ENCODE data around the gene UBE2K.

The UBE2K gene

DNA sequence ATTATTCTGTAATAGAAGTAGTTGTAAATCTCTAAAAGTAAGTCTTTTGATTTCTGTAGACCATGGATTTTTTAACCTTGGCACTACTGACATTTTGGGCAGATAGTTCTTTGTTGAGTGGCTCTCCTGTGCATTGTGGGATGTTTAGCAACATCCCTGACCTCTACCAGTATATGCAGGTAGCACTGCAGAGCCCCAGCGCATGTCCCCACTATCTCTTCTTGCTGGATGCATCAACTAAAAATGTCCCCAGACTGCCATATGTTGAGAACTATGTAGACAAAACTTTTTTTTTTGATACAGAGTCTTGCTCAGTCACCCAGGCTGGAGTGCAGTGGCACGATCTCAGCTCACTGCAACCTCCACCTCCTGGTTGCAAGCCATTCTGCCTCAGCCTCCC lies 4.8 kb downstream of the UBE2K start:
- Histone ChIP-seq H3K4me1 (ENCODE audit: control insufficient read depth, insufficient read depth, low read length) (no peaks in the 10 kb centered on the region; the same call in 1 of the 2 replicates), H3K9me3 (ENCODE audit: control insufficient read depth, insufficient read depth, low read depth, low read length) (no peaks in the 10 kb centered on the region), H3K36me3 (ENCODE audit: control insufficient read depth in 2 of 2, insufficient read depth in 1 of 2, low read length in 2 of 2) (peaks cover 8% of the 10 kb centered on the region in 2 experiments; a peak in 2 of 3 replicates), H3K27ac (ENCODE audit: extremely low read depth, low read depth, low read length) (no peak overlapping the region), H3K4me3 (ENCODE audit: low read depth, low read length) (no peak overlapping the region)
- ChIA-PET CTCF (no interaction called here), POLR2A (no interaction called here)
- TF ChIP-seq, protein P1, sequence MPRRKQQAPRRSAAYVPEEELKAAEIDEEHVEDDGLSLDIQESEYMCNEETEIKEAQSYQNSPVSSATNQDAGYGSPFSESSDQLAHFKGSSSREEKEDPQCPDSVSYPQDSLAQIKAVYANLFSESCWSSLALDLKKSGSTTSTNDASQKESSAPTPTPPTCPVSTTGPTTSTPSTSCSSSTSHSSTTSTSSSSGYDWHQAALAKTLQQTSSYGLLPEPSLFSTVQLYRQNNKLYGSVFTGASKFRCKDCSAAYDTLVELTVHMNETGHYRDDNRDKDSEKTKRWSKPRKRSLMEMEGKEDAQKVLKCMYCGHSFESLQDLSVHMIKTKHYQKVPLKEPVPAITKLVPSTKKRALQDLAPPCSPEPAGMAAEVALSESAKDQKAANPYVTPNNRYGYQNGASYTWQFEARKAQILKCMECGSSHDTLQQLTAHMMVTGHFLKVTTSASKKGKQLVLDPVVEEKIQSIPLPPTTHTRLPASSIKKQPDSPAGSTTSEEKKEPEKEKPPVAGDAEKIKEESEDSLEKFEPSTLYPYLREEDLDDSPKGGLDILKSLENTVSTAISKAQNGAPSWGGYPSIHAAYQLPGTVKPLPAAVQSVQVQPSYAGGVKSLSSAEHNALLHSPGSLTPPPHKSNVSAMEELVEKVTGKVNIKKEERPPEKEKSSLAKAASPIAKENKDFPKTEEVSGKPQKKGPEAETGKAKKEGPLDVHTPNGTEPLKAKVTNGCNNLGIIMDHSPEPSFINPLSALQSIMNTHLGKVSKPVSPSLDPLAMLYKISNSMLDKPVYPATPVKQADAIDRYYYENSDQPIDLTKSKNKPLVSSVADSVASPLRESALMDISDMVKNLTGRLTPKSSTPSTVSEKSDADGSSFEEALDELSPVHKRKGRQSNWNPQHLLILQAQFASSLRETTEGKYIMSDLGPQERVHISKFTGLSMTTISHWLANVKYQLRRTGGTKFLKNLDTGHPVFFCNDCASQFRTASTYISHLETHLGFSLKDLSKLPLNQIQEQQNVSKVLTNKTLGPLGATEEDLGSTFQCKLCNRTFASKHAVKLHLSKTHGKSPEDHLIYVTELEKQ (tag by site-specific recombination; IDR thresholded peaks at IDR 0.05; ENCODE audit: borderline replicate concordance): no peak
- TF ChIP-seq ZNF48 (tag by site-specific recombination; IDR thresholded peaks at IDR 0.05): no peak
- TF ChIP-seq ZNF830 (tag by site-specific recombination; IDR thresholded peaks at IDR 0.05; ENCODE audit: low read depth): no peak
- no peak for TF ChIP-seq ZNF354C (tag by site-specific recombination; IDR thresholded peaks at IDR 0.05; ENCODE audit: borderline replicate concordance, low read depth)
- TF ChIP-seq ZNF571 (tag by site-specific recombination; IDR thresholded peaks at IDR 0.05): no peak
- TF ChIP-seq, protein P2, sequence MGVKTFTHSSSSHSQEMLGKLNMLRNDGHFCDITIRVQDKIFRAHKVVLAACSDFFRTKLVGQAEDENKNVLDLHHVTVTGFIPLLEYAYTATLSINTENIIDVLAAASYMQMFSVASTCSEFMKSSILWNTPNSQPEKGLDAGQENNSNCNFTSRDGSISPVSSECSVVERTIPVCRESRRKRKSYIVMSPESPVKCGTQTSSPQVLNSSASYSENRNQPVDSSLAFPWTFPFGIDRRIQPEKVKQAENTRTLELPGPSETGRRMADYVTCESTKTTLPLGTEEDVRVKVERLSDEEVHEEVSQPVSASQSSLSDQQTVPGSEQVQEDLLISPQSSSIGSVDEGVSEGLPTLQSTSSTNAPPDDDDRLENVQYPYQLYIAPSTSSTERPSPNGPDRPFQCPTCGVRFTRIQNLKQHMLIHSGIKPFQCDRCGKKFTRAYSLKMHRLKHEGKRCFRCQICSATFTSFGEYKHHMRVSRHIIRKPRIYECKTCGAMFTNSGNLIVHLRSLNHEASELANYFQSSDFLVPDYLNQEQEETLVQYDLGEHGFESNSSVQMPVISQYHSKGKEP (tag by site-specific recombination; IDR thresholded peaks at IDR 0.05): no peak
- TF ChIP-seq PRDM1 (tag by site-specific recombination; IDR thresholded peaks at IDR 0.05): no peak
- no peak for TF ChIP-seq ZNF112 (tag by site-specific recombination; IDR thresholded peaks at IDR 0.05)
- TF ChIP-seq, protein P3, sequence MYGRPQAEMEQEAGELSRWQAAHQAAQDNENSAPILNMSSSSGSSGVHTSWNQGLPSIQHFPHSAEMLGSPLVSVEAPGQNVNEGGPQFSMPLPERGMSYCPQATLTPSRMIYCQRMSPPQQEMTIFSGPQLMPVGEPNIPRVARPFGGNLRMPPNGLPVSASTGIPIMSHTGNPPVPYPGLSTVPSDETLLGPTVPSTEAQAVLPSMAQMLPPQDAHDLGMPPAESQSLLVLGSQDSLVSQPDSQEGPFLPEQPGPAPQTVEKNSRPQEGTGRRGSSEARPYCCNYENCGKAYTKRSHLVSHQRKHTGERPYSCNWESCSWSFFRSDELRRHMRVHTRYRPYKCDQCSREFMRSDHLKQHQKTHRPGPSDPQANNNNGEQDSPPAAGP (tag by site-specific recombination; IDR thresholded peaks at IDR 0.05): no peak
- TF ChIP-seq, protein P4, sequence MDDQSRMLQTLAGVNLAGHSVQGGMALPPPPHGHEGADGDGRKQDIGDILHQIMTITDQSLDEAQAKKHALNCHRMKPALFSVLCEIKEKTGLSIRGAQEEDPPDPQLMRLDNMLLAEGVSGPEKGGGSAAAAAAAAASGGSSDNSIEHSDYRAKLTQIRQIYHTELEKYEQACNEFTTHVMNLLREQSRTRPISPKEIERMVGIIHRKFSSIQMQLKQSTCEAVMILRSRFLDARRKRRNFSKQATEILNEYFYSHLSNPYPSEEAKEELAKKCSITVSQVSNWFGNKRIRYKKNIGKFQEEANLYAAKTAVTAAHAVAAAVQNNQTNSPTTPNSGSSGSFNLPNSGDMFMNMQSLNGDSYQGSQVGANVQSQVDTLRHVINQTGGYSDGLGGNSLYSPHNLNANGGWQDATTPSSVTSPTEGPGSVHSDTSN (CRISPR knock-in tag; IDR thresholded peaks at IDR 0.05): no peak
- TF ChIP-seq ZNF558 (tag by site-specific recombination; IDR thresholded peaks at IDR 0.05): no peak
- TF ChIP-seq MYNN (tag by site-specific recombination; IDR thresholded peaks at IDR 0.05; ENCODE audit: borderline replicate concordance): no peak
- TF ChIP-seq, protein P5, sequence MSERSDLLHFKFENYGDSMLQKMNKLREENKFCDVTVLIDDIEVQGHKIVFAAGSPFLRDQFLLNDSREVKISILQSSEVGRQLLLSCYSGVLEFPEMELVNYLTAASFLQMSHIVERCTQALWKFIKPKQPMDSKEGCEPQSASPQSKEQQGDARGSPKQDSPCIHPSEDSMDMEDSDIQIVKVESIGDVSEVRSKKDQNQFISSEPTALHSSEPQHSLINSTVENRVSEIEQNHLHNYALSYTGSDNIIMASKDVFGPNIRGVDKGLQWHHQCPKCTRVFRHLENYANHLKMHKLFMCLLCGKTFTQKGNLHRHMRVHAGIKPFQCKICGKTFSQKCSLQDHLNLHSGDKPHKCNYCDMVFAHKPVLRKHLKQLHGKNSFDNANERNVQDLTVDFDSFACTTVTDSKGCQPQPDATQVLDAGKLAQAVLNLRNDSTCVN (tag by site-specific recombination; optimal IDR thresholded peaks at IDR 0.05): no peak
- TF ChIP-seq, protein P6, sequence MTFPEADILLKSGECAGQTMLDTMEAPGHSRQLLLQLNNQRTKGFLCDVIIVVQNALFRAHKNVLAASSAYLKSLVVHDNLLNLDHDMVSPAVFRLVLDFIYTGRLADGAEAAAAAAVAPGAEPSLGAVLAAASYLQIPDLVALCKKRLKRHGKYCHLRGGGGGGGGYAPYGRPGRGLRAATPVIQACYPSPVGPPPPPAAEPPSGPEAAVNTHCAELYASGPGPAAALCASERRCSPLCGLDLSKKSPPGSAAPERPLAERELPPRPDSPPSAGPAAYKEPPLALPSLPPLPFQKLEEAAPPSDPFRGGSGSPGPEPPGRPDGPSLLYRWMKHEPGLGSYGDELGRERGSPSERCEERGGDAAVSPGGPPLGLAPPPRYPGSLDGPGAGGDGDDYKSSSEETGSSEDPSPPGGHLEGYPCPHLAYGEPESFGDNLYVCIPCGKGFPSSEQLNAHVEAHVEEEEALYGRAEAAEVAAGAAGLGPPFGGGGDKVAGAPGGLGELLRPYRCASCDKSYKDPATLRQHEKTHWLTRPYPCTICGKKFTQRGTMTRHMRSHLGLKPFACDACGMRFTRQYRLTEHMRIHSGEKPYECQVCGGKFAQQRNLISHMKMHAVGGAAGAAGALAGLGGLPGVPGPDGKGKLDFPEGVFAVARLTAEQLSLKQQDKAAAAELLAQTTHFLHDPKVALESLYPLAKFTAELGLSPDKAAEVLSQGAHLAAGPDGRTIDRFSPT (tag by site-specific recombination; IDR thresholded peaks at IDR 0.05): no peak

Measured in HEK293 (cell line).